ENCODE results near the gene EXOC6B.

Gene EXOC6B

GRCh38 chr2:72145658-72146329 is 680.0 kb downstream of the EXOC6B start:
- H3K4me2 ChIP-seq (ENCODE audit: low read length): peak overlapping the region; percentile 90
- peaks cover 2% of the 10 kb centered on the region for H3K79me1 ChIP-seq (ENCODE audit: low read length)
- no peak overlapping the region for H4K91ac ChIP-seq (ENCODE audit: low read depth, low read length)
- no peak overlapping the region for H3K27ac ChIP-seq (ENCODE audit: low read depth, low read length)
- H3K36me3 ChIP-seq (ENCODE audit: control insufficient read depth in 1 of 2, insufficient read depth in 2 of 2, low read length in 2 of 2): no peaks in the 10 kb centered on the region
- H3K79me2 ChIP-seq (ENCODE audit: control insufficient read depth, insufficient read depth, low read length, poor library complexity): no peaks in the 10 kb centered on the region
- H3K9me3 ChIP-seq (ENCODE audit: insufficient read depth, low read depth, low read length): peaks cover 20% of the 10 kb centered on the region
- no peak overlapping the region for H2AFZ ChIP-seq (ENCODE audit: insufficient read depth, low read length, poor library complexity)
- H2BK12ac ChIP-seq (ENCODE audit: low read length): no peak overlapping the region
- DNase-seq: peak in 1 of 2 donors; percentile 37
- WGBS (ENCODE audit: extremely low coverage, insufficient coverage, insufficient read length): no CpG with 5 or more reads among the region's 33 CpGs
- no peak overlapping the region for H3K4ac ChIP-seq (ENCODE audit: low read depth, low read length)
- no peak overlapping the region for H2BK5ac ChIP-seq (ENCODE audit: low read depth, low read length, poor library complexity)
- no peak overlapping the region for H3K9ac ChIP-seq (ENCODE audit: low read length)
- H2AK5ac ChIP-seq (ENCODE audit: low read length): no peak overlapping the region
- peak overlapping the region; percentile 36 for H3K4me3 ChIP-seq (ENCODE audit: low read depth, low read length)
- H2BK120ac ChIP-seq (ENCODE audit: insufficient read depth, low read length, poor library complexity): no peak overlapping the region
- peaks cover 32 to 40% of the 10 kb centered on the region in 2 experiments for H3K4me1 ChIP-seq (ENCODE audit: control insufficient read depth in 1 of 2, insufficient read depth in 2 of 2, low read length in 2 of 2)
- H4K12ac ChIP-seq (ENCODE audit: low read depth, low read length): no peak overlapping the region
- no peak overlapping the region for H3K14ac ChIP-seq (ENCODE audit: low read length)
- H3K18ac ChIP-seq (ENCODE audit: low read length): no peak overlapping the region
- no peak overlapping the region for H3K23ac ChIP-seq (ENCODE audit: low read length)
- no peak overlapping the region for H4K8ac ChIP-seq (ENCODE audit: low read depth, low read length)
- peaks cover 63% of the 10 kb centered on the region for H3K27me3 ChIP-seq (ENCODE audit: insufficient read depth, low read length)

- H3K14ac ChIP-seq (ENCODE audit: low read length): no peak overlapping the region
- H3K18ac ChIP-seq (ENCODE audit: low read length): no peak overlapping the region
- peak overlapping the region; percentile 11 for H2AFZ ChIP-seq (ENCODE audit: insufficient read depth, low read length, poor library complexity)
- H3K27ac ChIP-seq (ENCODE audit: low read depth, low read length): no peak overlapping the region
- H3K36me3 ChIP-seq (ENCODE audit: control insufficient read depth in 1 of 2, insufficient read depth in 2 of 2, low read length in 2 of 2): no peaks in the 10 kb centered on the region
- no peaks in the 10 kb centered on the region for H3K79me2 ChIP-seq (ENCODE audit: control insufficient read depth, insufficient read depth, low read length, poor library complexity)
- no CpG with 5 or more reads among the region's 29 CpGs for WGBS (ENCODE audit: extremely low coverage, insufficient coverage, insufficient read length)
- peak overlapping the region; percentile 64 for H3K4me3 ChIP-seq (ENCODE audit: low read depth, low read length)
- H4K8ac ChIP-seq (ENCODE audit: low read depth, low read length): no peak overlapping the region
- H4K12ac ChIP-seq (ENCODE audit: low read depth, low read length): no peak overlapping the region
- no peak overlapping the region for H2BK5ac ChIP-seq (ENCODE audit: low read depth, low read length, poor library complexity)
- H2BK12ac ChIP-seq (ENCODE audit: low read length): no peak overlapping the region
- peaks cover 24% of the 10 kb centered on the region for H3K9me3 ChIP-seq (ENCODE audit: insufficient read depth, low read depth, low read length)
- H3K79me1 ChIP-seq (ENCODE audit: low read length): peaks cover 2% of the 10 kb centered on the region
- peak overlapping the region; percentile 90 for H3K4me2 ChIP-seq (ENCODE audit: low read length)
- peaks cover 63% of the 10 kb centered on the region for H3K27me3 ChIP-seq (ENCODE audit: insufficient read depth, low read length)
- no peak overlapping the region for H4K91ac ChIP-seq (ENCODE audit: low read depth, low read length)
- H2BK120ac ChIP-seq (ENCODE audit: insufficient read depth, low read length, poor library complexity): no peak overlapping the region
- H3K23ac ChIP-seq (ENCODE audit: low read length): no peak overlapping the region
- peak in 1 of 2 donors; percentile 55 for DNase-seq
- no peak overlapping the region for H2AK5ac ChIP-seq (ENCODE audit: low read length)
- H3K9ac ChIP-seq (ENCODE audit: low read length): no peak overlapping the region
- no peak overlapping the region for H3K4ac ChIP-seq (ENCODE audit: low read depth, low read length)
- H3K4me1 ChIP-seq (ENCODE audit: control insufficient read depth in 1 of 2, insufficient read depth in 2 of 2, low read length in 2 of 2): peaks cover 32 to 40% of the 10 kb centered on the region in 2 experiments
These were observed 680.6 kb downstream of the EXOC6B start for GRCh38 chr2:72145289-72145657.

GRCh38 chr2:72144632-72145288 is 681.1 kb downstream of the EXOC6B start:
- no peak overlapping the region for H3K23ac ChIP-seq (ENCODE audit: low read length)
- H2AK5ac ChIP-seq (ENCODE audit: low read length): no peak overlapping the region
- no peak overlapping the region for H4K8ac ChIP-seq (ENCODE audit: low read depth, low read length)
- H3K27me3 ChIP-seq (ENCODE audit: insufficient read depth, low read length): peaks cover 60% of the 10 kb centered on the region
- no peaks in the 10 kb centered on the region for H3K36me3 ChIP-seq (ENCODE audit: control insufficient read depth in 1 of 2, insufficient read depth in 2 of 2, low read length in 2 of 2)
- H2BK5ac ChIP-seq (ENCODE audit: low read depth, low read length, poor library complexity): no peak overlapping the region
- H3K9me3 ChIP-seq (ENCODE audit: insufficient read depth, low read depth, low read length): peaks cover 24% of the 10 kb centered on the region
- H3K4ac ChIP-seq (ENCODE audit: low read depth, low read length): no peak overlapping the region
- H3K4me1 ChIP-seq (ENCODE audit: control insufficient read depth in 1 of 2, insufficient read depth in 2 of 2, low read length in 2 of 2): peaks cover 30 to 35% of the 10 kb centered on the region in 2 experiments
- no peak overlapping the region for H4K12ac ChIP-seq (ENCODE audit: low read depth, low read length)
- H3K79me1 ChIP-seq (ENCODE audit: low read length): peaks cover 2% of the 10 kb centered on the region
- peak overlapping the region; percentile 11 for H2AFZ ChIP-seq (ENCODE audit: insufficient read depth, low read length, poor library complexity)
- no peak overlapping the region for H4K91ac ChIP-seq (ENCODE audit: low read depth, low read length)
- no peak overlapping the region for H3K9ac ChIP-seq (ENCODE audit: low read length)
- no peak overlapping the region for H2BK120ac ChIP-seq (ENCODE audit: insufficient read depth, low read length, poor library complexity)
- H3K18ac ChIP-seq (ENCODE audit: low read length): no peak overlapping the region
- H3K4me3 ChIP-seq (ENCODE audit: low read depth, low read length): peak overlapping the region; percentile 64
- no peaks in the 10 kb centered on the region for H3K79me2 ChIP-seq (ENCODE audit: control insufficient read depth, insufficient read depth, low read length, poor library complexity)
- DNase-seq: peak; percentile 61 to 79
- H3K27ac ChIP-seq (ENCODE audit: low read depth, low read length): no peak overlapping the region
- H3K4me2 ChIP-seq (ENCODE audit: low read length): peak overlapping the region; percentile 90
- no peak overlapping the region for H3K14ac ChIP-seq (ENCODE audit: low read length)
- no CpG with 5 or more reads among the region's 63 CpGs for WGBS (ENCODE audit: extremely low coverage, insufficient coverage, insufficient read length)
- H2BK12ac ChIP-seq (ENCODE audit: low read length): no peak overlapping the region

GRCh38 chr2:72144274-72144631 is 681.6 kb downstream of the EXOC6B start:
- Histone ChIP-seq H3K79me1 (ENCODE audit: low read length) (peaks cover 2% of the 10 kb centered on the region), H3K4me1 (ENCODE audit: control insufficient read depth in 1 of 2, insufficient read depth in 2 of 2, low read length in 2 of 2) (peaks cover 25 to 30% of the 10 kb centered on the region in 2 experiments), H2BK120ac (ENCODE audit: insufficient read depth, low read length, poor library complexity) (no peak overlapping the region), H3K36me3 (ENCODE audit: control insufficient read depth in 1 of 2, insufficient read depth in 2 of 2, low read length in 2 of 2) (no peaks in the 10 kb centered on the region), H2AFZ (ENCODE audit: insufficient read depth, low read length, poor library complexity) (no peak overlapping the region), H2BK5ac (ENCODE audit: low read depth, low read length, poor library complexity) (no peak overlapping the region), H2AK5ac (ENCODE audit: low read length) (no peak overlapping the region), H4K8ac (ENCODE audit: low read depth, low read length) (no peak overlapping the region), H3K79me2 (ENCODE audit: control insufficient read depth, insufficient read depth, low read length, poor library complexity) (no peaks in the 10 kb centered on the region), H3K9ac (ENCODE audit: low read length) (no peak overlapping the region), H4K91ac (ENCODE audit: low read depth, low read length) (no peak overlapping the region), H4K12ac (ENCODE audit: low read depth, low read length) (no peak overlapping the region), H3K23ac (ENCODE audit: low read length) (no peak overlapping the region), H3K4me3 (ENCODE audit: low read depth, low read length) (peak overlapping the region; percentile 64), H3K9me3 (ENCODE audit: insufficient read depth, low read depth, low read length) (peaks cover 24% of the 10 kb centered on the region), H3K18ac (ENCODE audit: low read length) (no peak overlapping the region), H3K14ac (ENCODE audit: low read length) (no peak overlapping the region), H3K4me2 (ENCODE audit: low read length) (peak overlapping the region; percentile 90), H3K27me3 (ENCODE audit: insufficient read depth, low read length) (peaks cover 55% of the 10 kb centered on the region), H3K27ac (ENCODE audit: low read depth, low read length) (no peak overlapping the region), H2BK12ac (ENCODE audit: low read length) (no peak overlapping the region), H3K4ac (ENCODE audit: low read depth, low read length) (no peak overlapping the region)
- DNase-seq: no peak
- WGBS (ENCODE audit: extremely low coverage, insufficient coverage, insufficient read length): no CpG with 5 or more reads among the region's 23 CpGs
